BLaER1 treated with 17β-estradiol and CSF1 and Interleukin-3, amounts not matched to agents 10 nM and 100 nM (cell line): ENCODE data around the gene SPATA1.

ENCODE experiments used
- H3K27ac ChIP-seq, 11 experiments: shearing (Covaris generic); formaldehyde crosslinking; 2 replicates each; pipeline ENCODE4 v1.8.1; 2022
- H3K27me3 ChIP-seq, 11 experiments: shearing (Covaris generic); formaldehyde crosslinking; 2 replicates each; pipeline ENCODE4 v1.8.1; 2022
- H3K36me3 ChIP-seq, 11 experiments: shearing (Covaris generic); formaldehyde crosslinking; 2 replicates each; pipeline ENCODE4 v1.8.1; 2022
- H3K4me1 ChIP-seq, 10 experiments: shearing (Covaris generic); formaldehyde crosslinking; 2 replicates each; pipeline ENCODE4 v1.8.1; 2022
- H3K4me2 ChIP-seq, 11 experiments: shearing (Covaris generic); formaldehyde crosslinking; 2 replicates each; pipeline ENCODE4 v1.8.1; 2022
- H3K4me3 ChIP-seq, 10 experiments: shearing (Covaris generic); formaldehyde crosslinking; 2 replicates each; pipeline ENCODE4 v1.8.1; 2022
- H3K9ac ChIP-seq, 11 experiments: shearing (Covaris generic); formaldehyde crosslinking; 2 replicates each; pipeline ENCODE4 v1.8.1; 2022
- H3K9me3 ChIP-seq, 11 experiments: shearing (Covaris generic); formaldehyde crosslinking; replicated peaks in 1 of 11; 2 replicates each; pipeline ENCODE4 v1.8.1; 2022
- H4K20me1 ChIP-seq, 11 experiments: shearing (Covaris generic); formaldehyde crosslinking; 2 replicates each; pipeline ENCODE4 v1.8.1; 2022
- Cebpa-rat ChIP-seq, 11 experiments: shearing (Covaris generic); IDR thresholded peaks; 2 replicates each; pipeline ENCODE4 v1.8.1; 2022

SPATA1 gene

DNA sequence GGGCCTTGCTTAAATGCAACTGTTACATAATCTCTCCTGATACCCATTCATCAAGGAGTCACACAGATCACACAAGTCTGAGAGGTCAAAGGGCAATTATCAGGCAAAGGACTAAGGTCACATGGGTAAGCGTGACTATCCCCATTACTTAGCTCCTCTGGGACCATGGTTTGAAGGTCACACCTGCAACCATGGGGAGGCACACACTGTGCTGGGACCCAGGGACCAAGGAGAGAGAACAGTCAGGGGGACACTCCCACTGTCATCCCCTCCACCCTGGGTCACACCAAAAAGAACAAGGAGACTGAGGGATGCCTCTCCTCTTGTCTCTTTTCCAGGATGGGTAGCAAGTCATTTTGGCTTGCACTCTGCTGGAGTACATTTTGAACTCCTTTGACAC is 99.0 kb downstream of the SPATA1 start:
- peaks cover 0 to 10% (median 0%) of the 10 kb centered on the region in 10 experiments; a peak in 5 of 20 replicates for H3K4me1 ChIP-seq
- no peak overlapping the region for H3K27ac ChIP-seq
- H3K27me3 ChIP-seq, result no peaks in the 10 kb centered on the region
- H4K20me1 ChIP-seq, result no peaks in the 10 kb centered on the region
- H3K9me3 ChIP-seq, result peaks cover 32 to 43% (median 39%) of the 10 kb centered on the region in 11 experiments
- peaks cover 0 to 8% (median 0%) of the 10 kb centered on the region in 11 experiments; a peak in 3 of 22 replicates for H3K36me3 ChIP-seq
- 0 out of 20 replicates have a peak overlapping the region, but pooled peaks of 1 of the 10 experiments have one; percentile 4 for H3K4me3 ChIP-seq
- no peak overlapping the region for H3K4me2 ChIP-seq
- TF ChIP-seq Cebpa-rat (IDR thresholded peaks at IDR 0.05), result no peak
- H3K9ac ChIP-seq, result no peak overlapping the region

GRCh38 chr1:84606977-84607376 is 100.8 kb downstream of the SPATA1 start:
- Histone ChIP-seq H3K27me3 (no peaks in the 10 kb centered on the region), H3K9me3 (peaks cover 32 to 54% (median 43%) of the 10 kb centered on the region in 11 experiments), H3K4me1 (no peaks in the 10 kb centered on the region), H3K4me2 (no peak overlapping the region), H3K36me3 (peaks cover 0 to 8% (median 0%) of the 10 kb centered on the region in 11 experiments; a peak in 3 of 22 replicates), H4K20me1 (no peaks in the 10 kb centered on the region), H3K9ac (no peak overlapping the region), H3K4me3 (no peak overlapping the region), H3K27ac (no peak overlapping the region)
- TF ChIP-seq Cebpa-rat (IDR thresholded peaks at IDR 0.05), result no peak

GRCh38 chr1:84611091-84611490 is 104.9 kb downstream of the SPATA1 start:
- Histone ChIP-seq H3K27ac (no peak overlapping the region), H3K4me3 (no peak overlapping the region), H3K9me3 (peaks cover 37 to 59% (median 49%) of the 10 kb centered on the region in 11 experiments), H3K27me3 (no peaks in the 10 kb centered on the region), H3K4me2 (no peak overlapping the region), H3K36me3 (peaks cover 0 to 16% (median 0%) of the 10 kb centered on the region in 11 experiments; a peak in 4 of 22 replicates), H3K4me1 (peaks cover 0 to 11% (median 0%) of the 10 kb centered on the region in 10 experiments; a peak in 4 of 20 replicates), H4K20me1 (no peaks in the 10 kb centered on the region), H3K9ac (no peak overlapping the region)
- no peak for TF ChIP-seq Cebpa-rat (IDR thresholded peaks at IDR 0.05)

DNA sequence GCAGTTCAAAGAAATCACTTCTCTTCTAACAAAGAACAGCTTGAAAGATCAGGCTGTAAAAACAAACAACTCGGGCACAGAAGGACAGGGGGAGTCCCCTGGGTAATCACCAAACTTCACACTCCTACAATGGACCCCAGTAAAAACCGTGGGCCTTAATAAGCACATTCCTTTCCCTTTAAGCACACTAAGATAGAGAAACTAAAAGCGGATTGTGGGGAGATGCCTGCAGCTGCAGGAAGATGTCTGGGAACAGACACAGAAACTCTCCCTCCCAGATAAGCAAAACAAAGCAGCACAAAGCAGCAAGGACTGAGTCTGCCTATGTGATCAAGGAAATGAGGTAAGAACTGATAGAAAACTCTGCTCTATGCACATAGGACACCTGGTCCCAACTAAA is 105.6 kb downstream of the SPATA1 start:
- H3K4me2 ChIP-seq, result no peak overlapping the region
- H3K4me3 ChIP-seq, result no peak overlapping the region

GRCh38 chr1:84613026-84613425 is 106.8 kb downstream of the SPATA1 start:
- TF ChIP-seq Cebpa-rat (IDR thresholded peaks at IDR 0.05), result no peak

More for the DNA sequence above, 105.6 kb downstream of the SPATA1 start:
- H3K9ac ChIP-seq, result no peak overlapping the region
- H3K27ac ChIP-seq, result no peak overlapping the region
- TF ChIP-seq Cebpa-rat (IDR thresholded peaks at IDR 0.05), result no peak
- H3K4me1 ChIP-seq, result peaks cover 0 to 17% (median 0%) of the 10 kb centered on the region in 10 experiments; a peak in 4 of 20 replicates
- no peaks in the 10 kb centered on the region for H3K27me3 ChIP-seq
- H4K20me1 ChIP-seq, result no peaks in the 10 kb centered on the region
- peaks cover 0 to 16% (median 0%) of the 10 kb centered on the region in 11 experiments; a peak in 4 of 22 replicates for H3K36me3 ChIP-seq
- peaks cover 29 to 52% (median 42%) of the 10 kb centered on the region in 11 experiments for H3K9me3 ChIP-seq

GRCh38 chr1:84613887-84614286 is 107.7 kb downstream of the SPATA1 start:
- TF ChIP-seq Cebpa-rat (IDR thresholded peaks at IDR 0.05), result no peak
- peaks cover 0 to 19% (median 0%) of the 10 kb centered on the region in 10 experiments; a peak in 5 of 20 replicates for H3K4me1 ChIP-seq
- peaks cover 23 to 45% (median 33%) of the 10 kb centered on the region in 11 experiments for H3K9me3 ChIP-seq
- H3K27me3 ChIP-seq, result no peaks in the 10 kb centered on the region
- H3K9ac ChIP-seq, result no peak overlapping the region
- H3K4me3 ChIP-seq, result 0 out of 20 replicates have a peak overlapping the region, but pooled peaks of 1 of the 10 experiments have one; percentile 7
- no peaks in the 10 kb centered on the region for H4K20me1 ChIP-seq
- peaks cover 0 to 16% (median 0%) of the 10 kb centered on the region in 11 experiments; a peak in 4 of 22 replicates for H3K36me3 ChIP-seq
- H3K4me2 ChIP-seq, result no peak overlapping the region
- H3K27ac ChIP-seq, result no peak overlapping the region

More at GRCh38 chr1:84613026-84613425, 106.8 kb downstream of the SPATA1 start:
- Histone ChIP-seq H3K4me3 (no peak overlapping the region), H3K36me3 (peaks cover 0 to 16% (median 0%) of the 10 kb centered on the region in 11 experiments; a peak in 4 of 22 replicates), H3K4me1 (peaks cover 0 to 17% (median 0%) of the 10 kb centered on the region in 10 experiments; a peak in 4 of 20 replicates), H3K9me3 (peaks cover 23 to 45% (median 33%) of the 10 kb centered on the region in 11 experiments), H3K27ac (no peak overlapping the region), H3K4me2 (no peak overlapping the region), H3K27me3 (no peaks in the 10 kb centered on the region), H3K9ac (no peak overlapping the region), H4K20me1 (no peaks in the 10 kb centered on the region)

DNA sequence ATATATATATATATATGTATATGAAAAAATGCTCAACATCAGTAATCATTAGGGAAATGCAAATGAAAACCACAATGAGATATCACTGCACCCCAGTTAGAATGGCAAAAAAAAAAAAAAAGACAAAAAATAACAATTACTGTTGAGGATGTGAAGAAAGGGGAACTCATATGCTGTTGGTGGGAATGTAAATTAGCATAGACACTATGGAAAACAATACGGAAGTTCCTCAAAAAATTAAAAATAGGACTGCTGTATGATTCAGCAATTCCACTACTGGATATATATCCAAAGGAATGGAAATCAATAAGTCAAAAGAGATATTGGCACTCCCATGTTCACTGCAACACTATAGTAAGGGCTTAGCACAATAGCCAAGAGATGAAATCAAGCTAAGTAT is 109.6 kb downstream of the SPATA1 start:
- peaks cover 0 to 16% (median 0%) of the 10 kb centered on the region in 11 experiments; a peak in 4 of 22 replicates for H3K36me3 ChIP-seq
- H3K4me3 ChIP-seq, result no peak overlapping the region
- TF ChIP-seq Cebpa-rat (IDR thresholded peaks at IDR 0.05), result no peak
- H3K9ac ChIP-seq, result no peak overlapping the region
- H3K27me3 ChIP-seq, result no peaks in the 10 kb centered on the region
- peaks cover 23 to 38% (median 32%) of the 10 kb centered on the region in 11 experiments for H3K9me3 ChIP-seq
- no peaks in the 10 kb centered on the region for H4K20me1 ChIP-seq
- peaks cover 0 to 35% (median 13%) of the 10 kb centered on the region in 10 experiments; a peak in 16 of 20 replicates for H3K4me1 ChIP-seq
- H3K4me2 ChIP-seq, result peak overlapping the region in 2 of 11 experiments; percentile 47 to 54; a peak in 4 of 22 replicates
- H3K27ac ChIP-seq, result no peak overlapping the region
